Caco-2 (cell line): ENCODE measurements around the gene TMCC1. TPM values are rescaled to one million over a fixed set of nuclear protein-coding genes. Genes with fewer than 3 reads are reported as not detected.

Source experiments
- BruUV-seq: library from RNA; stranded (reverse); fragments of 400-500 nt; replicated peaks from 2 replicates; lab custom pipeline; 2021; lab: Mats Ljungman, UMichigan
- CTCF ChIA-PET: fragments of 300-600 bp; sonication (Branson Sonifier 250); formaldehyde crosslinking; loops from one replicate; lab custom pipeline; 2022; ENCODE audit warnings: antibody characterized with exemption; lab: Charles Lee
- POLR2A ChIA-PET: fragments of 300-600 bp; sonication (Branson Sonifier 250); formaldehyde crosslinking; loops from one replicate; lab custom pipeline; 2022; ENCODE audit warnings: antibody characterized with exemption; lab: Charles Lee
- DNase-seq, 2 experiments: peaks; one replicate each; pipeline versions ENCODE4 v3.0.0 to v3.0.0-alpha.2; 2020 to 2022
- H3K27me3 ChIP-seq: replicated peaks from 2 replicates; pipeline ENCODE4 v1.6.0; 2011; ENCODE audit warnings: low read length; ENCODE audit not compliant: control insufficient read depth, insufficient read depth
- H3K36me3 ChIP-seq: 2 replicates; pipeline ENCODE4 v1.5.1; 2011; ENCODE audit warnings: low read length; ENCODE audit not compliant: control insufficient read depth, insufficient read depth
- H3K4me1 ChIP-seq: fragments of 250-450 bp; sonication (Bioruptor Pico); 2 replicates; pipeline ENCODE4 v1.5.1; 2020; ENCODE audit warnings: mild to moderate bottlenecking
- H3K4me3 ChIP-seq: 2 replicates; pipeline ENCODE4 v1.5.1; 2011; ENCODE audit warnings: low read depth, mild to moderate bottlenecking, control low read depth, low read length
- H3K9me3 ChIP-seq: fragments of 250-450 bp; sonication (Bioruptor Pico); 2 replicates; pipeline ENCODE4 v1.5.1; 2020; ENCODE audit warnings: mild to moderate bottlenecking, moderate library complexity
- H3K27ac Mint-ChIP-seq: one replicate; pipeline ENCODE4 v1.8.0; 2022; ENCODE audit warnings: mixed read lengths; ENCODE audit not compliant: unreplicated experiment
- H3K27me3 Mint-ChIP-seq: one replicate; pipeline ENCODE4 v1.8.0; 2022; ENCODE audit warnings: mixed read lengths; ENCODE audit not compliant: insufficient read depth, unreplicated experiment
- H3K36me3 Mint-ChIP-seq: one replicate; pipeline ENCODE4 v1.8.0; 2022; ENCODE audit warnings: mild to moderate bottlenecking, mixed read lengths; ENCODE audit not compliant: insufficient read depth, unreplicated experiment
- H3K4me1 Mint-ChIP-seq: one replicate; pipeline ENCODE4 v1.8.0; 2022; ENCODE audit warnings: low read depth, mixed read lengths; ENCODE audit not compliant: unreplicated experiment
- H3K4me3 Mint-ChIP-seq: one replicate; pipeline ENCODE4 v1.8.0; 2022; ENCODE audit warnings: mild to moderate bottlenecking, moderate library complexity, mixed read lengths; ENCODE audit not compliant: unreplicated experiment
- H3K9me3 Mint-ChIP-seq: one replicate; pipeline ENCODE4 v1.8.0; 2022; ENCODE audit warnings: mixed read lengths; ENCODE audit not compliant: unreplicated experiment
- CTCF ChIP-seq, 2 experiments: fragments of 200-600 bp in 1 of 2; IDR thresholded peaks; 1 replicate in 1 of 2; 2 replicates in 1 of 2; pipeline versions ENCODE4 v1.5.1 to v1.8.0; 2011 to 2022; ENCODE audit warnings: antibody characterized with exemption in 1 of 2, control low read depth in 1 of 2, inconsistent platforms in 1 of 2, low read depth in 1 of 2, low read length in 1 of 2, mild to moderate bottlenecking in 1 of 2, moderate library complexity in 1 of 2; ENCODE audit not compliant: insufficient read depth in 1 of 2, severe bottlenecking in 1 of 2, unreplicated experiment in 1 of 2
- intact Hi-C: fragments of 100-400 bp; cut with micrococcal nuclease; formaldehyde crosslinking; loops from one replicate; pipeline ENCODE4 v1.10.0; 2022; ENCODE audit not compliant: unreplicated experiment
- total RNA-seq: library from RNA; stranded (reverse); gene quantifications from 2 replicates; pipeline ENCODE4 v1.2.3, GENCODE V29; 2022

Gene TMCC1
- total RNA-seq, 1 experiment from 2014 or later, result 27.8 TPM

- Histone ChIP-seq H3K36me3 (no peaks in the 10 kb centered on the region), H3K4me1 (peaks cover 56% of the 10 kb centered on the region), H3K9me3 (no peaks in the 10 kb centered on the region), H3K27me3 (no peaks in the 10 kb centered on the region), H3K4me3 (no peak overlapping the region)
- Mint-ChIP-seq H3K27ac (peak overlapping the region; percentile 98), H3K4me1 (peaks cover 21% of the 10 kb centered on the region), H3K36me3 (peaks cover 13% of the 10 kb centered on the region), H3K27me3 (no peaks in the 10 kb centered on the region), H3K4me3 (no peak overlapping the region), H3K9me3 (no peaks in the 10 kb centered on the region)
- no TSS peak for BruUV-seq
- ChIA-PET CTCF (no interaction called here), POLR2A (interaction anchor here (0.5 to 0.8 kb wide), 2 partner anchors 9 to 39 kb away, joined by 3 to 7 read pairs; no protein-coding TSS in a partner anchor)
- intact Hi-C loops, result no loop called here
- DNase-seq, result no peak
- TF ChIP-seq CTCF (IDR thresholded peaks at IDR 0.05; ENCODE audit: insufficient read depth in 1 of 2, low read depth in 1 of 2, low read length in 1 of 2, severe bottlenecking in 1 of 2, unreplicated experiment in 1 of 2), result no peak
Observed at GRCh38 chr3:129665024-129665768, 228.3 kb downstream of the TMCC1 start.

- no peaks in the 10 kb centered on the region for H3K27me3 Mint-ChIP-seq
- no peaks in the 10 kb centered on the region for H3K9me3 Mint-ChIP-seq
- ChIA-PET POLR2A (interaction anchor here (0.8 to 1.1 kb wide), 3 partner anchors 9 to 131 kb away, joined by 3 to 5 read pairs (median 4); no protein-coding TSS in a partner anchor), CTCF (interaction anchor here (1.7 kb wide), 1 partner anchor 10 kb away, joined by 5 read pairs; no protein-coding TSS in a partner anchor)
- Histone ChIP-seq H3K4me3 (no peak overlapping the region), H3K36me3 (no peaks in the 10 kb centered on the region), H3K4me1 (peaks cover 62% of the 10 kb centered on the region), H3K27me3 (no peaks in the 10 kb centered on the region), H3K9me3 (no peaks in the 10 kb centered on the region)
- intact Hi-C loops, result loop anchor here (1.0 to 2.0 kb wide), 4 partner anchors 10 to 130 kb away; no protein-coding TSS in a partner anchor
- peak overlapping the region; percentile 98 for H3K27ac Mint-ChIP-seq
- H3K4me1 Mint-ChIP-seq, result peaks cover 25% of the 10 kb centered on the region
- H3K4me3 Mint-ChIP-seq, result peak overlapping the region; percentile 70
- TF ChIP-seq CTCF (IDR thresholded peaks at IDR 0.05; ENCODE audit: insufficient read depth in 1 of 2, low read depth in 1 of 2, low read length in 1 of 2, severe bottlenecking in 1 of 2, unreplicated experiment in 1 of 2), result no peak
- peaks cover 13% of the 10 kb centered on the region for H3K36me3 Mint-ChIP-seq
- DNase-seq, result no peak
- no TSS peak for BruUV-seq
Observed at GRCh38 chr3:129663930-129664646, 229.4 kb downstream of the TMCC1 start.

- Histone ChIP-seq H3K36me3 (no peaks in the 10 kb centered on the region), H3K9me3 (no peaks in the 10 kb centered on the region), H3K4me1 (peaks cover 70% of the 10 kb centered on the region), H3K27me3 (no peaks in the 10 kb centered on the region), H3K4me3 (no peak overlapping the region)
- POLR2A ChIA-PET, result interaction anchor here (1.0 kb wide), 1 partner anchor 10 kb away, joined by 4 read pairs; no protein-coding TSS in a partner anchor
- no peaks in the 10 kb centered on the region for H3K9me3 Mint-ChIP-seq
- peak; percentile 91 to 93 for DNase-seq
- no peak for TF ChIP-seq CTCF (IDR thresholded peaks at IDR 0.05; ENCODE audit: insufficient read depth in 1 of 2, low read depth in 1 of 2, low read length in 1 of 2, severe bottlenecking in 1 of 2, unreplicated experiment in 1 of 2)
- H3K4me3 Mint-ChIP-seq, result peak overlapping the region; percentile 70
- CTCF ChIA-PET, result interaction anchor here (1.7 kb wide), 1 partner anchor 11 kb away, joined by 5 read pairs; no protein-coding TSS in a partner anchor
- peaks cover 32% of the 10 kb centered on the region for H3K4me1 Mint-ChIP-seq
- BruUV-seq, result no TSS peak
- H3K27me3 Mint-ChIP-seq, result no peaks in the 10 kb centered on the region
- peak overlapping the region; percentile 98 for H3K27ac Mint-ChIP-seq
- H3K36me3 Mint-ChIP-seq, result peaks cover 13% of the 10 kb centered on the region
- intact Hi-C loops, result loop anchor here (1.0 to 2.0 kb wide), 4 partner anchors 11 to 131 kb away; no protein-coding TSS in a partner anchor
Observed at GRCh38 chr3:129663045-129663446, 230.5 kb downstream of the TMCC1 start.
